A673 (cell line): Measurements from ENCODE around the gene ACAP2.

Experiments
- EZH2 ChIP-seq: fragments of 200-600 bp; sonication (generic); IDR thresholded peaks from 2 replicates; pipeline ENCODE4 v1.6.1; 2017; ENCODE audit warnings: borderline replicate concordance, low read depth, mild to moderate bottlenecking, mixed read lengths, antibody characterized with exemption, low read length; ENCODE audit not compliant: poor library complexity, severe bottlenecking
- TF ChIP-seq, protein P1 (sequence below): fragments of 300-800, 200-600 bp; sonication (generic); conservative IDR thresholded peaks from 2 replicates; pipeline ENCODE4 v1.5.1; 2017; ENCODE audit warnings: low read depth, mild to moderate bottlenecking, antibody characterized with exemption, low read length, moderate library complexity, mixed read lengths

GRCh38 chr3:195240171-195240701, 202.6 kb downstream of the ACAP2 start:
- no peak for TF ChIP-seq EZH2
- TF ChIP-seq, protein P1, sequence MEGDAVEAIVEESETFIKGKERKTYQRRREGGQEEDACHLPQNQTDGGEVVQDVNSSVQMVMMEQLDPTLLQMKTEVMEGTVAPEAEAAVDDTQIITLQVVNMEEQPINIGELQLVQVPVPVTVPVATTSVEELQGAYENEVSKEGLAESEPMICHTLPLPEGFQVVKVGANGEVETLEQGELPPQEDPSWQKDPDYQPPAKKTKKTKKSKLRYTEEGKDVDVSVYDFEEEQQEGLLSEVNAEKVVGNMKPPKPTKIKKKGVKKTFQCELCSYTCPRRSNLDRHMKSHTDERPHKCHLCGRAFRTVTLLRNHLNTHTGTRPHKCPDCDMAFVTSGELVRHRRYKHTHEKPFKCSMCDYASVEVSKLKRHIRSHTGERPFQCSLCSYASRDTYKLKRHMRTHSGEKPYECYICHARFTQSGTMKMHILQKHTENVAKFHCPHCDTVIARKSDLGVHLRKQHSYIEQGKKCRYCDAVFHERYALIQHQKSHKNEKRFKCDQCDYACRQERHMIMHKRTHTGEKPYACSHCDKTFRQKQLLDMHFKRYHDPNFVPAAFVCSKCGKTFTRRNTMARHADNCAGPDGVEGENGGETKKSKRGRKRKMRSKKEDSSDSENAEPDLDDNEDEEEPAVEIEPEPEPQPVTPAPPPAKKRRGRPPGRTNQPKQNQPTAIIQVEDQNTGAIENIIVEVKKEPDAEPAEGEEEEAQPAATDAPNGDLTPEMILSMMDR, result no peak
